MM.1S (cell line): Measurements from ENCODE around the gene SUCLA2.

Experiments used
- DNase-seq: peaks from one replicate; pipeline ENCODE4 v3.0.0-alpha.2; 2015
- H2AFZ ChIP-seq: fragments of 300-600 bp; sonication (generic); 2 replicates; pipeline ENCODE4 v1.6.0; 2016; ENCODE audit warnings: antibody characterized with exemption, low read length
- H3F3A ChIP-seq: fragments of 300-600 bp; sonication (generic); 2 replicates; pipeline ENCODE4 v1.6.1; 2016; ENCODE audit warnings: mild to moderate bottlenecking, antibody characterized with exemption, low read length, moderate library complexity, mixed read lengths; ENCODE audit not compliant: insufficient read depth
- H3K27ac ChIP-seq: fragments of 300-600 bp; sonication (generic); 2 replicates; pipeline ENCODE4 v1.5.1; 2016; ENCODE audit warnings: mild to moderate bottlenecking, low read length
- H3K27me3 ChIP-seq: fragments of 300-600 bp; sonication (generic); replicated peaks from 2 replicates; pipeline ENCODE4 v1.6.0; 2016; ENCODE audit warnings: low read length; ENCODE audit not compliant: insufficient read depth
- H3K36me3 ChIP-seq: fragments of 300-600 bp; sonication (generic); replicated peaks from 2 replicates; pipeline ENCODE4 v1.6.1; 2016; ENCODE audit warnings: mild to moderate bottlenecking, low read length, mixed read lengths; ENCODE audit not compliant: insufficient read depth
- H3K4me1 ChIP-seq: fragments of 300-600 bp; sonication (generic); 2 replicates; pipeline ENCODE4 v1.6.1; 2016; ENCODE audit warnings: low read length, mixed read lengths
- H3K4me2 ChIP-seq: fragments of 300-600 bp; sonication (generic); 2 replicates; pipeline ENCODE4 v1.6.0; 2016; ENCODE audit warnings: low read depth, low read length
- H3K4me3 ChIP-seq: fragments of 300-600 bp; sonication (generic); 2 replicates; pipeline ENCODE4 v1.5.1; 2016; ENCODE audit warnings: low read length, mixed read lengths
- H3K79me2 ChIP-seq: fragments of 300-600 bp; sonication (generic); 2 replicates; pipeline ENCODE4 v1.6.1; 2016; ENCODE audit warnings: mixed run types, low read length, mixed read lengths
- H3K9ac ChIP-seq: fragments of 300-600 bp; sonication (generic); 2 replicates; pipeline ENCODE4 v1.6.1; 2016; ENCODE audit warnings: low read length, mixed read lengths
- H3K9me2 ChIP-seq: fragments of 300-600 bp; sonication (generic); replicated peaks from 2 replicates; pipeline ENCODE4 v1.6.1; 2016; ENCODE audit warnings: mild to moderate bottlenecking, low read length, mixed read lengths; ENCODE audit not compliant: insufficient read depth
- H3K9me3 ChIP-seq: fragments of 300-600 bp; sonication (generic); replicated peaks from 2 replicates; pipeline ENCODE4 v1.6.1; 2016; ENCODE audit warnings: mild to moderate bottlenecking, low read length, mixed read lengths; ENCODE audit not compliant: insufficient read depth
- H4K20me1 ChIP-seq: fragments of 300-600 bp; sonication (generic); 2 replicates; pipeline ENCODE4 v1.6.1; 2016; ENCODE audit warnings: mild to moderate bottlenecking, low read length, moderate library complexity, mixed read lengths; ENCODE audit not compliant: insufficient read depth
- EZH2 ChIP-seq: fragments of 300-600 bp; sonication (generic); optimal IDR thresholded peaks from 2 replicates; pipeline ENCODE3; 2017; ENCODE audit warnings: low read depth, mild to moderate bottlenecking, antibody characterized with exemption, low read length, mixed read lengths
- EZH2phosphoT487 ChIP-seq: fragments of 300-600 bp; sonication (generic); IDR thresholded peaks from 2 replicates; pipeline ENCODE4 v1.6.1; 2018; ENCODE audit warnings: antibody characterized with exemption, low read length
- TF ChIP-seq, protein P1 (sequence below): fragments of 300-600 bp; sonication (generic); IDR thresholded peaks from 2 replicates; pipeline ENCODE4 v1.5.1; 2016; ENCODE audit warnings: antibody characterized with exemption, low read length, mixed read lengths

Gene SUCLA2

DNA sequence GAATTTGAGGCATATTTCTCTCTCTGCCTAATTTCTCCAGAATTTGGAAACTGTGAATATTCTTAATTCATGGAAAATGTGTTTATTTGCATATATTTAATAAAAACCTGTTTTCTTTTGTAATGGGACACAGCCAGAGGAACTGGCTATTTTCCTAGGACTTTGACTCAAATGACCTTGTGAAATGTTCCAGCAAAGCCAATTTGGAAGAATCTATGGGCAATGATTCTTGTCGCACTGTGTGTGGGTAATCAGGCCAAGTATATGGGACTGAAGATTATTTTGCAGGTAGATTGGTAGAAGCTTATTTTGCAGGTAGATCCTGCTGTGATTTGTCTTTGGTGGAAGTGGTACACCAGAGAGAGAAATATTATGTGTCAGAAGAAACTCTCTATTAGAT, 38.8 kb downstream of the SUCLA2 start:
- H2AFZ ChIP-seq: no peak overlapping the region
- H3K9me3 ChIP-seq: no peaks in the 10 kb centered on the region
- H3K36me3 ChIP-seq: no peaks in the 10 kb centered on the region

DNA sequence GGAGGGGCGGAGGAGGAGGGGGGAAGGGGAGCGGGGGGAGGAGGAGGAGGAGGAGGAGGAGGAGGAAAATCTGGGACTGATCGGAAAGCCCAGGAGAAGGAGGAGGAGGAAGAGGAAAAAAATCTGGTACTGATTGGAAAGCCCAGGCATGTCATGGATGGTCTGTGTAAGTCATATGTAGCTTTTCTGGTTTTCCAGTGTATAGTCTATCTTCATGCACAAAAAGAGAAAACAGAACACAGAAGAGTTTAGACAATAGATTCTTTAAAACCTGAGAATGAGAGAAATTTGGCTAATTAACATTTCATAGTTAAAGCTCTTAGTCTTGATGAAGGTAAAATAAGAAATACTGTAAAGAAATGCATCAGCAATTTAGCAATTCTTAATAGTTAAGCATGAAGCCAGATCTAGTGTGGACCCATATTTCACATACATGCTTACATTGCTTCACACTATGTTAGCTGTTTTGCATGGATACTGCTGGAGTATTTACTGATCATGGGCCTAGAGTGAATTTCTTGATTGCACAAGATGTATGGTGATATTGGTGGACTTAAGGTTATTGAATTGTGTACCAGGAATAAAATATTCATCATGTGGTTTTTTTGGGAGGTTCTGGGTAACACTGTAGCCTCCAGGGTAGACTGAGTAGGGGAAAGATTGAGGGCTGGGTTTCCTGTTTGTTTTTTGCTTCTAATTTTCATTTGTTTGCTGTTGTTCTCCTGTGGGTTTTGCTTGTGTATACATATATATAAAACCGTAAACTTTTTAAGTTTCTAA, 41.4 kb downstream of the SUCLA2 start:
- DNase-seq: no peak
- Histone ChIP-seq H4K20me1 (no peaks in the 10 kb centered on the region), H3K27ac (no peak overlapping the region), H3K27me3 (no peaks in the 10 kb centered on the region), H3F3A (no peaks in the 10 kb centered on the region), H3K79me2 (no peaks in the 10 kb centered on the region), H3K4me2 (no peak overlapping the region), H3K9me2 (no peaks in the 10 kb centered on the region), H3K9ac (no peak overlapping the region), H2AFZ (no peak overlapping the region), H3K4me3 (no peak overlapping the region), H3K36me3 (no peaks in the 10 kb centered on the region), H3K9me3 (no peaks in the 10 kb centered on the region), H3K4me1 (no peaks in the 10 kb centered on the region)
- TF ChIP-seq EZH2phosphoT487: no peak
- TF ChIP-seq, protein P1, sequence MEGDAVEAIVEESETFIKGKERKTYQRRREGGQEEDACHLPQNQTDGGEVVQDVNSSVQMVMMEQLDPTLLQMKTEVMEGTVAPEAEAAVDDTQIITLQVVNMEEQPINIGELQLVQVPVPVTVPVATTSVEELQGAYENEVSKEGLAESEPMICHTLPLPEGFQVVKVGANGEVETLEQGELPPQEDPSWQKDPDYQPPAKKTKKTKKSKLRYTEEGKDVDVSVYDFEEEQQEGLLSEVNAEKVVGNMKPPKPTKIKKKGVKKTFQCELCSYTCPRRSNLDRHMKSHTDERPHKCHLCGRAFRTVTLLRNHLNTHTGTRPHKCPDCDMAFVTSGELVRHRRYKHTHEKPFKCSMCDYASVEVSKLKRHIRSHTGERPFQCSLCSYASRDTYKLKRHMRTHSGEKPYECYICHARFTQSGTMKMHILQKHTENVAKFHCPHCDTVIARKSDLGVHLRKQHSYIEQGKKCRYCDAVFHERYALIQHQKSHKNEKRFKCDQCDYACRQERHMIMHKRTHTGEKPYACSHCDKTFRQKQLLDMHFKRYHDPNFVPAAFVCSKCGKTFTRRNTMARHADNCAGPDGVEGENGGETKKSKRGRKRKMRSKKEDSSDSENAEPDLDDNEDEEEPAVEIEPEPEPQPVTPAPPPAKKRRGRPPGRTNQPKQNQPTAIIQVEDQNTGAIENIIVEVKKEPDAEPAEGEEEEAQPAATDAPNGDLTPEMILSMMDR: no peak
- TF ChIP-seq EZH2: no peak

More for the DNA sequence above, 38.8 kb downstream of the SUCLA2 start:
- H3K27me3 ChIP-seq: no peaks in the 10 kb centered on the region
- H3K9me2 ChIP-seq: no peaks in the 10 kb centered on the region
- TF ChIP-seq EZH2phosphoT487: no peak
- TF ChIP-seq, protein P1: no peak
- no peak for TF ChIP-seq EZH2
- H3K27ac ChIP-seq: no peak overlapping the region
- H3K4me1 ChIP-seq: no peaks in the 10 kb centered on the region
- no peak for DNase-seq
- H3K9ac ChIP-seq: no peak overlapping the region
- H3K4me2 ChIP-seq: no peak overlapping the region
- no peaks in the 10 kb centered on the region for H4K20me1 ChIP-seq
- H3K4me3 ChIP-seq: no peak overlapping the region
- no peaks in the 10 kb centered on the region for H3F3A ChIP-seq
- H3K79me2 ChIP-seq: no peaks in the 10 kb centered on the region

DNA sequence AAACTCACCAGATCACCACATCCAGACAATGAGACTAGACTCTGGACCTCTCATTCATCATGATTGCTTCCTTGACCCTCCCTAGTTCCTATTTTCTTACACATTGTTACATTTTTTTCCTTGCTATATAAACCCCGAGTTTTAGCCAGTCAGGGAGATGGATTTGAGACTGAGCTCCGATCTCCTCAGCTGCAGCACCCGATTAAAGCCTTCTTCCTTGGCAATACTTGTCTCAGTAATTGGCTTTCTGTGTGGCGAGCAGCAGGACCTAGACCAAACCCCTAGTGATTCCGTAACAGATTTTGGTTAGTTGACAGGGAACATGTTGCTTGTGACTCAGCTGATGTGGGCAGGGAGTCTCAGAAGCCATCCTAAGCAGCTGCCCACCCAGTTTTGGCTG, 44.0 kb downstream of the SUCLA2 start:
- Histone ChIP-seq H4K20me1 (no peaks in the 10 kb centered on the region), H3K36me3 (no peaks in the 10 kb centered on the region), H2AFZ (no peak overlapping the region), H3K27me3 (no peaks in the 10 kb centered on the region), H3K27ac (no peak overlapping the region), H3K9me2 (no peaks in the 10 kb centered on the region), H3F3A (no peaks in the 10 kb centered on the region), H3K4me2 (no peak overlapping the region), H3K79me2 (no peaks in the 10 kb centered on the region), H3K9ac (no peak overlapping the region), H3K4me3 (no peak overlapping the region), H3K4me1 (no peaks in the 10 kb centered on the region), H3K9me3 (no peaks in the 10 kb centered on the region)
- no peak for TF ChIP-seq EZH2phosphoT487
- no peak for TF ChIP-seq EZH2
- TF ChIP-seq, protein P1: no peak
- DNase-seq: no peak
